ENCODE data around the gene LMO1.

DNA sequence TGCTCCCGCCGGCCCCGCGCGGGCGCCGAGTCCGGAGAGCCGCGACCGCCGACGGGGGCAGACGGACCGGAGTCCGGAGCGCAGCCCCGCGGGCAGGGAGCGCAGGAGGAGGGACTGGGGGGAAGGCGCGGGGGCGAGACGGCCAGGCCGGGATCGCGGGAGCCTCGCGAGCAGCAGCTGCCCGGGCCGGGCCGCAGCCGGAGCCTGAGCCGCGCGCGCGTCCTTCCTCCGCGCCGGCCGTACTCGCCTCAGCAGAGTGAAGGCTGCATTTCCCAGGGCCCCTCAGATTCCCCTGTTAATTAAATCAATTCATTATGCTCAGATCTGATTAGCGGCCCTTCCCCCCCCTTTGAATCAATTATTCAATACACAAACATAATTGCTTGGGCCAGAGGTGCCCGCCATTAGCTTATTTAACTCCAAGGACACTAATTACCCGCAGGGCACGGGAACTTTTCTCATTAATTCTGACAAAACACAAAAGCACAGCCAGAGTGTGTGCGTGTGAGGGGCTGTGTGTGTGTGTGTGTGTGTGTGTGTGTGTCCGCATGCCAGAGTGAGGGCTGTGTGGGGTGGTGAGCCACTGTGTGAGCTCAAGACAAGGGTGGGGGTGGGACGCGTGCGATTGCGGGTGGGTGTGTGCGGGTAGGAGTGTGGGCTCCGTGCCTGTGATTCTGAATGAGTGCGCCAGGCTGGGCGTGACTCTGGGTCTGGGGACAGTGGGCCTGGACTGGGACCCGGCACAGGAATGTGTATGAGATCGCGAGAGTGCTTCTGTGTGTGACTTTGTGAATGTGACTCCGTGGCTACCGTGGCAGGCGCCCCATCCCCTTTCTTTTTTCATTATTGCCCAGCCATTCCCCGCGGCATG lies 5.1 kb upstream of the LMO1 start:
- TF ChIP-seq POLR2A (IDR thresholded peaks at IDR 0.05) (no peak), EP300 (IDR thresholded peaks at IDR 0.05) (no peak)
- TF ChIP-seq, protein P1, sequence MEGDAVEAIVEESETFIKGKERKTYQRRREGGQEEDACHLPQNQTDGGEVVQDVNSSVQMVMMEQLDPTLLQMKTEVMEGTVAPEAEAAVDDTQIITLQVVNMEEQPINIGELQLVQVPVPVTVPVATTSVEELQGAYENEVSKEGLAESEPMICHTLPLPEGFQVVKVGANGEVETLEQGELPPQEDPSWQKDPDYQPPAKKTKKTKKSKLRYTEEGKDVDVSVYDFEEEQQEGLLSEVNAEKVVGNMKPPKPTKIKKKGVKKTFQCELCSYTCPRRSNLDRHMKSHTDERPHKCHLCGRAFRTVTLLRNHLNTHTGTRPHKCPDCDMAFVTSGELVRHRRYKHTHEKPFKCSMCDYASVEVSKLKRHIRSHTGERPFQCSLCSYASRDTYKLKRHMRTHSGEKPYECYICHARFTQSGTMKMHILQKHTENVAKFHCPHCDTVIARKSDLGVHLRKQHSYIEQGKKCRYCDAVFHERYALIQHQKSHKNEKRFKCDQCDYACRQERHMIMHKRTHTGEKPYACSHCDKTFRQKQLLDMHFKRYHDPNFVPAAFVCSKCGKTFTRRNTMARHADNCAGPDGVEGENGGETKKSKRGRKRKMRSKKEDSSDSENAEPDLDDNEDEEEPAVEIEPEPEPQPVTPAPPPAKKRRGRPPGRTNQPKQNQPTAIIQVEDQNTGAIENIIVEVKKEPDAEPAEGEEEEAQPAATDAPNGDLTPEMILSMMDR (IDR thresholded peaks at IDR 0.05) = no peak
